GM19395 (cell line): ENCODE measurements around the gene ASCL3.
"Not testable (repeated sequence)": the region's sequence is repeated elsewhere in the genome, so short reads cannot be mapped to it uniquely, and the experiment has no call there.

Experiments
- ATAC-seq: cut with Tn5 transposase; IDR thresholded peaks from one replicate; pipeline ENCODE4 v1.9.1; 2021; ENCODE audit warnings: mild to moderate bottlenecking, moderate library complexity; ENCODE audit not compliant: unreplicated experiment

The ASCL3 gene

GRCh38 chr11:8942518-8943066 lies at the start of gene ASCL3:
TSS of gene ASCL3 (minus strand) at chr11:8943016. CDS start at chr11:8938161, 4,855 bp downstream.
- ATAC-seq: no peak

- ATAC-seq: no peak
These were observed 46.6 kb upstream of the ASCL3 start for GRCh38 chr11:8989453-8989852.

- ATAC-seq: no peak
These were observed 45.8 kb upstream of the ASCL3 start for GRCh38 chr11:8988329-8989234.

- no peak for ATAC-seq
These were observed 44.6 kb upstream of the ASCL3 start for GRCh38 chr11:8987446-8987845.

GRCh38 chr11:8986772-8987171 lies 44.0 kb upstream of the ASCL3 start:
- ATAC-seq: not testable (repeated sequence)

GRCh38 chr11:8985462-8985861 lies 42.6 kb upstream of the ASCL3 start:
- no peak for ATAC-seq

- no peak for ATAC-seq
These were observed 40.7 kb upstream of the ASCL3 start for GRCh38 chr11:8983552-8983951.

GRCh38 chr11:8980485-8980884 lies 37.7 kb upstream of the ASCL3 start:
- no peak for ATAC-seq

- not testable (repeated sequence) for ATAC-seq
These were observed 36.5 kb upstream of the ASCL3 start for GRCh38 chr11:8979365-8979764.

GRCh38 chr11:8973121-8973520 lies 30.3 kb upstream of the ASCL3 start:
- no peak for ATAC-seq

- ATAC-seq: no peak
These were observed 29.1 kb upstream of the ASCL3 start for GRCh38 chr11:8971924-8972316.

GRCh38 chr11:8971196-8971923 lies 28.5 kb upstream of the ASCL3 start:
- no peak for ATAC-seq

GRCh38 chr11:8967184-8967583 lies 24.4 kb upstream of the ASCL3 start:
- ATAC-seq: no peak

GRCh38 chr11:8964324-8965320 lies 21.8 kb upstream of the ASCL3 start, which contains the start of gene TMEM9B:
TSS of gene TMEM9B (minus strand) at chr11:8964442. CDS start at chr11:8964313, 129 bp downstream.
- ATAC-seq: peak; percentile 79

- peak; percentile 75 for ATAC-seq
These were observed 20.9 kb upstream of the ASCL3 start for GRCh38 chr11:8963569-8964323.

GRCh38 chr11:8962841-8963240 lies 20.0 kb upstream of the ASCL3 start:
- no peak for ATAC-seq

GRCh38 chr11:8961401-8961800 lies 18.6 kb upstream of the ASCL3 start:
- no peak for ATAC-seq

GRCh38 chr11:8959546-8960166 lies 16.8 kb upstream of the ASCL3 start:
- ATAC-seq: peak; percentile 46

- no peak for ATAC-seq
These were observed 14.0 kb upstream of the ASCL3 start for GRCh38 chr11:8956860-8957259.
